ENCODE data around the gene ZNF708. TPM values are rescaled to one million over a fixed set of nuclear protein-coding genes. Genes with fewer than 3 reads are reported as not detected.

The ZNF708 gene
- total and polyA plus RNA-seq, 2 of the 8 experiments (the other 6 are each of a cell fraction or from before 2014, with no cell fraction given): 4.1 to 40.0 TPM

DNA sequence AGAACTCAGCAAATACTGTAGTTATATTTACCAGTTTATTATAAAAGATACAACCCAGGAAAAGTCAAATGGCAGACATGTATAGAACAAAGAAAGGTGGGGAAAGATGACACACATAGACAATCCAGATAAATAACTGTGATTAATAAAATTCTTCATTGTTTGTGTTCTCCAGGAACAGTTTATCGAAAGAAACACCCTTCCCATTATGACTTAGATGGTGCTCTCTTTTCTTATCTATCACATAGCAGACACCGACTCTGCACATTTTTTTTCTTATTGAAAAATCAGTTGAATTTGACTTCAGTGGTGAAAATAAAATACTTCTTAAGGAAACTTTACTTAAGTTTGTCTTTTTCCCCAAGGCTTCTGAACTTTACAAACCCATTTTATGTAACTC, 6.2 kb downstream of the ZNF708 start (continued):
- TF ChIP-seq, protein P1, sequence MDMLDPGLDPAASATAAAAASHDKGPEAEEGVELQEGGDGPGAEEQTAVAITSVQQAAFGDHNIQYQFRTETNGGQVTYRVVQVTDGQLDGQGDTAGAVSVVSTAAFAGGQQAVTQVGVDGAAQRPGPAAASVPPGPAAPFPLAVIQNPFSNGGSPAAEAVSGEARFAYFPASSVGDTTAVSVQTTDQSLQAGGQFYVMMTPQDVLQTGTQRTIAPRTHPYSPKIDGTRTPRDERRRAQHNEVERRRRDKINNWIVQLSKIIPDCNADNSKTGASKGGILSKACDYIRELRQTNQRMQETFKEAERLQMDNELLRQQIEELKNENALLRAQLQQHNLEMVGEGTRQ (IDR thresholded peaks at IDR 0.05; ENCODE audit: low read length): no peak
- TF ChIP-seq HDAC2 (IDR thresholded peaks at IDR 0.05; ENCODE audit: borderline replicate concordance in 1 of 2, low read depth in 2 of 2, low read length in 2 of 2): no peak
- TF ChIP-seq GABPA (IDR thresholded peaks at IDR 0.05; ENCODE audit: borderline replicate concordance, insufficient read depth, low read length): no peak
